HG03521 (cell line): Measurements from ENCODE around the gene DERA.
"Not testable (repeated sequence)": the region's sequence is repeated elsewhere in the genome, so short reads cannot be mapped to it uniquely, and the experiment has no call there.

Source experiments
- ATAC-seq: cut with Tn5 transposase; IDR thresholded peaks from one replicate; pipeline ENCODE4 v1.9.1; 2021; ENCODE audit warnings: mild to moderate bottlenecking, moderate library complexity; ENCODE audit not compliant: unreplicated experiment

DERA gene

GRCh38 chr12:15910864-15911721 is at the start of gene DERA:
TSS of gene DERA (plus strand) at chr12:15911332. CDS start at chr12:15911384, 52 bp downstream.
- peak; percentile 89 for ATAC-seq

GRCh38 chr12:15861404-15861803 is 49.7 kb upstream of the DERA start:
- ATAC-seq, result no peak

- ATAC-seq, result no peak
Observed at GRCh38 chr12:15862840-15863239, 48.3 kb upstream of the DERA start.

GRCh38 chr12:15863372-15863771 is 47.8 kb upstream of the DERA start:
- no peak for ATAC-seq

GRCh38 chr12:15863984-15864383 is 47.1 kb upstream of the DERA start:
- peak; percentile 75 for ATAC-seq

- ATAC-seq, result no peak
Observed at GRCh38 chr12:15868186-15868585, 42.9 kb upstream of the DERA start.

GRCh38 chr12:15873556-15873955 is 37.6 kb upstream of the DERA start:
- no peak for ATAC-seq

GRCh38 chr12:15874556-15875145 is 36.5 kb upstream of the DERA start:
- ATAC-seq, result not testable (repeated sequence)

GRCh38 chr12:15875863-15876262 is 35.3 kb upstream of the DERA start:
- ATAC-seq, result no peak

GRCh38 chr12:15879413-15879812 is 31.7 kb upstream of the DERA start:
- no peak for ATAC-seq

- no peak for ATAC-seq
Observed at GRCh38 chr12:15880721-15881120, 30.4 kb upstream of the DERA start.

GRCh38 chr12:15882118-15882971 is 28.8 kb upstream of the DERA start, which contains the start of gene STRAP:
TSS of gene STRAP (plus strand) at chr12:15882387. CDS start at chr12:15882708, 321 bp downstream.
- peak; percentile 96 for ATAC-seq

- no peak for ATAC-seq
Observed at GRCh38 chr12:15883536-15883935, 27.6 kb upstream of the DERA start.

- ATAC-seq, result no peak
Observed at GRCh38 chr12:15886372-15887042, 24.6 kb upstream of the DERA start.

GRCh38 chr12:15887043-15887817 is 23.9 kb upstream of the DERA start:
- no peak for ATAC-seq

GRCh38 chr12:15892645-15893259 is 18.4 kb upstream of the DERA start:
- no peak for ATAC-seq

GRCh38 chr12:15893260-15893659 is 17.9 kb upstream of the DERA start:
- ATAC-seq, result no peak

GRCh38 chr12:15896867-15897266 is 14.3 kb upstream of the DERA start:
- ATAC-seq, result no peak

GRCh38 chr12:15897433-15897832 is 13.7 kb upstream of the DERA start:
- ATAC-seq, result no peak
